GM12878 (cell line): ENCODE measurements around the gene NFATC1. TPM values are rescaled to one million over a fixed set of nuclear protein-coding genes. Genes with fewer than 3 reads are reported as not detected.

Source experiments
- ATAC-seq: fragments of 200-7000 bp; cut with Tn5 transposase; 3 replicates; pipeline ENCODE4 v1.9.1; 2020; ENCODE audit warnings: mild to moderate bottlenecking, moderate library complexity
- BruUV-seq: library from RNA; stranded (reverse); fragments of 400-500 nt; replicated peaks from 2 replicates; lab custom pipeline; 2021; lab: Mats Ljungman, UMichigan
- CTCF ChIA-PET: fragments of 300-600 bp; sonication (Branson Sonifier 250); formaldehyde crosslinking; extraction: SDS; loops from one replicate; lab custom pipeline; 2021; ENCODE audit warnings: inconsistent platforms; lab: Yijun Ruan, JAX
- POLR2A ChIA-PET: fragments of 350-600 bp; formaldehyde crosslinking; extraction: SDS; loops from one replicate; lab custom pipeline; 2021; ENCODE audit warnings: inconsistent platforms; lab: Charles Lee
- RAD21 ChIA-PET: fragments of 300-600 bp; sonication (Branson Sonifier 250); formaldehyde crosslinking; loops from one replicate; lab custom pipeline; 2023; ENCODE audit warnings: antibody characterized with exemption; ENCODE audit not compliant: unreplicated experiment; lab: Charles Lee
- SMC1A ChIA-PET: fragments of 300-600 bp; sonication (Branson Sonifier 250); formaldehyde crosslinking; loops from one replicate; lab custom pipeline; 2023; ENCODE audit not compliant: unreplicated experiment, uncharacterized antibody; lab: Charles Lee
- DNase-seq: peaks from one replicate; pipeline ENCODE4 v3.0.0-alpha.2; 2011; ENCODE audit warnings: low read depth, low spot score
- FAIRE-seq: peaks from 3 replicates; lab custom pipeline; 2011; peaks lifted over from hg19 to GRCh38; lab: Jason Lieb, UNC
- H2AFZ ChIP-seq: 2 replicates; pipeline ENCODE4 v1.6.0; 2011; ENCODE audit warnings: low read depth, low read length, control low read depth; ENCODE audit not compliant: control insufficient read depth
- H3K27ac ChIP-seq: 2 replicates; pipeline ENCODE4 v1.5.1; 2011; ENCODE audit warnings: control low read depth; ENCODE audit not compliant: control insufficient read depth, insufficient read depth
- H3K27me3 ChIP-seq, 2 experiments: replicated peaks in 1 of 2; 2 replicates each; pipeline versions ENCODE4 v1.6.0 to v1.6.1; 2011; ENCODE audit warnings: low read length in 1 of 2; ENCODE audit not compliant: control insufficient read depth in 2 of 2, insufficient read depth in 2 of 2
- H3K36me3 ChIP-seq, 2 experiments: 2 replicates each; pipeline ENCODE4 v1.5.1; 2011; ENCODE audit warnings: low read length in 1 of 2; ENCODE audit not compliant: control insufficient read depth in 2 of 2, insufficient read depth in 2 of 2
- H3K4me1 ChIP-seq: 2 replicates; pipeline ENCODE4 v1.6.1; 2011; ENCODE audit warnings: mild to moderate bottlenecking, low read length, moderate library complexity, mixed read lengths; ENCODE audit not compliant: control insufficient read depth, insufficient read depth
- H3K4me2 ChIP-seq: 2 replicates; pipeline ENCODE4 v1.6.0; 2011; ENCODE audit warnings: control low read depth; ENCODE audit not compliant: control insufficient read depth, insufficient read depth
- H3K4me3 ChIP-seq: fragments of 200-600 bp; sonication (generic); 2 replicates; pipeline ENCODE4 v1.5.1; 2016
- H3K79me2 ChIP-seq: 2 replicates; pipeline ENCODE4 v1.6.0; 2011; ENCODE audit warnings: low read length; ENCODE audit not compliant: control insufficient read depth, insufficient read depth
- H3K9ac ChIP-seq: 2 replicates; pipeline ENCODE4 v1.8.0; 2011; ENCODE audit warnings: low read length, control low read depth, mixed read lengths; ENCODE audit not compliant: control insufficient read depth, insufficient read depth
- H3K9me3 ChIP-seq: replicated peaks from 3 replicates; pipeline ENCODE4 v1.5.1; 2011; ENCODE audit warnings: mild to moderate bottlenecking, low read length; ENCODE audit not compliant: control insufficient read depth, insufficient read depth
- H4K20me1 ChIP-seq: 2 replicates; pipeline ENCODE4 v1.6.0; 2011; ENCODE audit not compliant: control insufficient read depth, insufficient read depth
- BMI1 ChIP-seq: fragments of 450-650 bp; IDR thresholded peaks from 2 replicates; pipeline ENCODE4 v1.6.1; 2016; ENCODE audit warnings: mild to moderate bottlenecking, moderate library complexity, borderline replicate concordance
- CBFB ChIP-seq: IDR thresholded peaks from 2 replicates; pipeline ENCODE4 v1.6.1; 2016; ENCODE audit warnings: antibody characterized with exemption, low read depth
- CHD2 ChIP-seq: IDR thresholded peaks from 2 replicates; pipeline ENCODE4 v1.6.1; 2011; ENCODE audit warnings: low read depth, low read length, improper control_type of control experiment, borderline replicate concordance
- E2F4 ChIP-seq: IDR thresholded peaks from 2 replicates; pipeline ENCODE4 v1.6.1; 2012; ENCODE audit warnings: low read depth, low read length, improper control_type of control experiment
- EZH2 ChIP-seq: IDR thresholded peaks from 2 replicates; pipeline ENCODE4 v1.6.1; 2012; ENCODE audit warnings: low read depth, mild to moderate bottlenecking, control low read depth, inconsistent platforms, low read length, borderline replicate concordance; ENCODE audit not compliant: control insufficient read depth
- FOXM1 ChIP-seq: IDR thresholded peaks from 2 replicates; pipeline ENCODE4 v1.6.1; 2012; ENCODE audit warnings: low read depth, mild to moderate bottlenecking, inconsistent platforms, low read length, moderate library complexity
- IRF4 ChIP-seq: IDR thresholded peaks from 2 replicates; pipeline ENCODE4 v1.6.1; 2011; ENCODE audit warnings: low read depth, low read length
- KAT2A ChIP-seq: conservative IDR thresholded peaks from 2 replicates; pipeline ENCODE4 v1.6.1; 2011; ENCODE audit warnings: low read depth, low read length; ENCODE audit not compliant: control insufficient read depth
- LARP7 ChIP-seq: fragments of 450-650 bp; IDR thresholded peaks from 2 replicates; pipeline ENCODE4 v1.6.1; 2017; ENCODE audit warnings: mild to moderate bottlenecking
- RB1 ChIP-seq: fragments of 450-650 bp; formaldehyde crosslinking; IDR thresholded peaks from 2 replicates; pipeline ENCODE4 v1.6.1; 2017; ENCODE audit warnings: mild to moderate bottlenecking, borderline replicate concordance
- RCOR1 ChIP-seq: conservative IDR thresholded peaks from 2 replicates; pipeline ENCODE4 v1.6.1; 2012; ENCODE audit warnings: low read depth, low read length, improper control_type of control experiment
- SIX5 ChIP-seq: IDR thresholded peaks from 2 replicates; pipeline ENCODE4 v1.6.1; 2011; ENCODE audit warnings: mild to moderate bottlenecking, low read depth, low read length, moderate library complexity; ENCODE audit not compliant: severe bottlenecking
- STAT1 ChIP-seq: fragments of 450-650 bp; conservative IDR thresholded peaks from 2 replicates; pipeline ENCODE4 v1.6.1; 2014; ENCODE audit warnings: antibody characterized with exemption, mild to moderate bottlenecking
- STAT3 ChIP-seq: IDR thresholded peaks from 2 replicates; pipeline ENCODE4 v1.6.1; 2011; ENCODE audit warnings: low read depth, low read length, improper control_type of control experiment
- TCF12 ChIP-seq: IDR thresholded peaks from 2 replicates; pipeline ENCODE4 v1.6.1; 2011; ENCODE audit warnings: low read depth, mild to moderate bottlenecking, low read length
- USF1 ChIP-seq: IDR thresholded peaks from 2 replicates; pipeline ENCODE4 v1.6.1; 2011; ENCODE audit warnings: borderline replicate concordance, low read depth, mild to moderate bottlenecking, moderate library complexity, mixed read lengths, low read length; ENCODE audit not compliant: insufficient read depth; ENCODE audit errors: extremely low read length
- USF2 ChIP-seq: IDR thresholded peaks from 2 replicates; pipeline ENCODE4 v1.6.1; 2011; ENCODE audit warnings: low read depth, low read length, improper control_type of control experiment, borderline replicate concordance
- YY1 ChIP-seq: IDR thresholded peaks from 2 replicates; pipeline ENCODE4 v1.6.1; 2011; ENCODE audit warnings: low read depth, mild to moderate bottlenecking, low read length
- WGBS: methylation state at CpG from one replicate; pipeline ENCODE4 v1.1.6; 2016; ENCODE audit warnings: low lambda C conversion rate; ENCODE audit not compliant: insufficient replicate concordance, insufficient coverage; ENCODE audit errors: missing lambda C conversion rate; 5-methylcytosine and 5-hydroxymethylcytosine counted together
- in situ Hi-C: fragments of 300-500 bp; cut with MboI; formaldehyde crosslinking; loops from 9 replicates; pipeline ENCODE4 v1.14.3; 2018; ENCODE audit warnings: mixed read lengths
- intact Hi-C: fragments of 100-400 bp; cut with micrococcal nuclease; formaldehyde crosslinking; loops from one replicate; pipeline ENCODE4 v1.14.2; 2022; ENCODE audit not compliant: unreplicated experiment
- polyA plus RNA-seq, 11 experiments: library from polyadenylated mRNA; depleted of rRNA in 4 of 11; unstranded in 6 of 11; stranded (reverse) in 5 of 11; fragments of >200 nt; fragmentation: Nextera tagmentation in 4 of 11; fragmentation: Illumina TruSeq in 1 of 11; extraction: Ambion mirVana in 4 of 11; extraction: Trizol in 1 of 11; gene quantifications; 1 replicate in 1 of 11; 2 replicates in 10 of 11; pipeline versions ENCODE4 v1.2.1 to v1.2.3, GENCODE V29; 2011 to 2016; ENCODE audit warnings: inconsistent platforms in 2 of 11, missing spikeins in 2 of 11, low read depth in 1 of 11
- total RNA-seq, 4 experiments: library from RNA; depleted of rRNA in 3 of 4; stranded (reverse); fragments of >200 nt in 3 of 4; fragmentation: Illumina TruSeq in 1 of 4; extraction: Trizol in 1 of 4; gene quantifications; 2 replicates each; pipeline versions ENCODE4 v1.2.1 to v1.2.3, GENCODE V29; 2013 to 2021

Gene NFATC1
- total and polyA plus RNA-seq, 10 of the 15 experiments (the other 5 are each of a cell fraction or from before 2014, with no cell fraction given): 0.84 to 20.8 (median 5.1) TPM

- H3K9ac ChIP-seq: peak overlapping the region; percentile 24
- TF ChIP-seq YY1: no peak
- no peak for TF ChIP-seq LARP7
- no peak for TF ChIP-seq E2F4
- no peak for TF ChIP-seq KAT2A
- TF ChIP-seq IRF4: no peak
- 0 out of 2 replicates have a peak, but pooled peaks have one; percentile 41 for TF ChIP-seq TCF12
- no peak for TF ChIP-seq SIX5
- no peak for TF ChIP-seq CBFB
- no peak for TF ChIP-seq CHD2
- no peak for TF ChIP-seq STAT1
- TF ChIP-seq USF1: no peak
- TF ChIP-seq FOXM1: no peak
- TF ChIP-seq EZH2: no peak
- TF ChIP-seq RCOR1: no peak
- TF ChIP-seq STAT3: no peak
- 0 out of 2 replicates have a peak, but pooled peaks have one; percentile 53 for TF ChIP-seq RB1
- TF ChIP-seq USF2: no peak
- no peak for TF ChIP-seq BMI1
Measured at GRCh38 chr18:79405781-79406575, 10.2 kb downstream of the NFATC1 start.

More at GRCh38 chr18:79405781-79406575, 10.2 kb downstream of the NFATC1 start:
- CTCF ChIA-PET: interaction anchor here (0.7 to 2.2 kb wide), 8 partner anchors 12 to 237 kb away, joined by 3 to 10 read pairs (median 4); no protein-coding TSS in a partner anchor
- intact Hi-C loops: loop anchor here (2.0 kb wide), 1 partner anchor 29 kb away; no protein-coding TSS in a partner anchor
- Histone ChIP-seq H3K27ac (peak overlapping the region; percentile 56), H3K4me2 (peak overlapping the region; percentile 86), H3K79me2 (no peaks in the 10 kb centered on the region; the same call in none of the 2 replicates), H4K20me1 (no peaks in the 10 kb centered on the region), H3K36me3 (peaks cover 0 to 4% of the 10 kb centered on the region in 2 experiments; a peak in 2 of 4 replicates), H3K27me3 (no peaks in the 10 kb centered on the region), H3K4me3 (peak overlapping the region; percentile 52; the same call in 1 of the 2 replicates), H3K9me3 (no peaks in the 10 kb centered on the region), H3K4me1 (peaks cover 31% of the 10 kb centered on the region), H2AFZ (peak overlapping the region; percentile 31)
- SMC1A ChIA-PET: interaction anchor here (1.1 to 3.9 kb wide), 8 partner anchors 9 to 219 kb away, joined by 4 to 16 read pairs (median 14); no protein-coding TSS in a partner anchor
- peak; percentile 83 for ATAC-seq
- 30% methylated on average over 27 of the region's 27 CpGs for WGBS
- FAIRE-seq: peak; percentile 81
- in situ Hi-C loops: loop anchor here (10.0 kb wide), 1 partner anchor 109 kb away; no protein-coding TSS in a partner anchor
- POLR2A ChIA-PET: interaction anchor here (0.6 to 2.7 kb wide), 7 partner anchors 9 to 347 kb away, joined by 3 to 15 read pairs (median 5); no protein-coding TSS in a partner anchor
- RAD21 ChIA-PET: interaction anchor here (0.8 to 5.1 kb wide), 9 partner anchors 9 to 118 kb away, joined by 3 to 36 read pairs (median 8); partner anchors contain the start of gene NFATC1
- BruUV-seq: TSS peak; percentile 39
- peak; percentile 45 for DNase-seq
